SK-N-SH (cell line): ENCODE data around the gene CNIH3. TPM values are rescaled to one million over a fixed set of nuclear protein-coding genes. Genes with fewer than 3 reads are reported as not detected.

ENCODE experiments used
- CTCF ChIA-PET: fragments of 300-600, 350-600 bp; formaldehyde crosslinking; extraction: SDS; loops from one replicate; lab custom pipeline; 2021; lab: Yijun Ruan, JAX
- POLR2A ChIA-PET: fragments of 350-600 bp; sonication (Branson Sonifier 250); formaldehyde crosslinking; extraction: SDS; loops from one replicate; lab custom pipeline; 2020; ENCODE audit warnings: antibody characterized with exemption, inconsistent platforms; lab: Yijun Ruan, JAX
- DNase-seq: peaks from one replicate; pipeline ENCODE4 v3.0.0; 2012
- H2AFZ ChIP-seq: fragments of 200-600 bp; sonication (generic); 2 replicates; pipeline ENCODE4 v1.8.1; 2016; ENCODE audit warnings: antibody characterized with exemption, mild to moderate bottlenecking, low read depth
- H3F3A ChIP-seq: fragments of 200-600 bp; sonication (generic); replicated peaks from 2 replicates; pipeline ENCODE3; 2016; ENCODE audit warnings: antibody characterized with exemption, mild to moderate bottlenecking; ENCODE audit not compliant: insufficient read depth
- H3K27ac ChIP-seq, 2 experiments: fragments of 200-500 bp in 1 of 2; fragments of 200-600 bp in 1 of 2; sonication (Bioruptor generic) in 1 of 2; sonication (generic), shearing (Covaris generic) in 1 of 2; 2 replicates each; pipeline versions ENCODE4 v1.5.1 to v1.6.1; 2014 to 2016; ENCODE audit warnings: low read depth in 2 of 2, inconsistent platforms in 1 of 2, low read length in 1 of 2, mild to moderate bottlenecking in 1 of 2, mixed read lengths in 1 of 2
- H3K27me3 ChIP-seq: fragments of 200-600 bp; sonication (generic), shearing (Covaris generic); 2 replicates; pipeline ENCODE4 v1.6.1; 2016; ENCODE audit warnings: mixed run types; ENCODE audit not compliant: insufficient read depth
- H3K36me3 ChIP-seq, 2 experiments: fragments of 200-500 bp in 1 of 2; fragments of 200-600 bp in 1 of 2; sonication (Bioruptor generic) in 1 of 2; sonication (generic) in 1 of 2; replicated peaks in 1 of 2; 2 replicates each; pipeline versions ENCODE3 to v1.5.1; 2014 to 2016; ENCODE audit warnings: low read length in 1 of 2, mild to moderate bottlenecking in 1 of 2; ENCODE audit not compliant: insufficient read depth in 2 of 2, control insufficient read depth in 1 of 2
- H3K4me1 ChIP-seq, 2 experiments: fragments of 200-500 bp in 1 of 2; fragments of 200-600 bp in 1 of 2; sonication (Bioruptor generic) in 1 of 2; sonication (generic), shearing (Covaris generic) in 1 of 2; 2 replicates each; pipeline versions ENCODE4 v1.5.1 to v1.6.1; 2014 to 2016; ENCODE audit warnings: low read depth in 1 of 2, low read length in 1 of 2, mixed run types in 1 of 2; ENCODE audit not compliant: insufficient read depth in 2 of 2, control insufficient read depth in 1 of 2
- H3K4me2 ChIP-seq: fragments of 200-600 bp; sonication (generic), shearing (Covaris generic); 2 replicates; pipeline ENCODE4 v1.6.1; 2017; ENCODE audit warnings: mixed run types
- H3K4me3 ChIP-seq, 2 experiments: fragments of 200-500 bp in 1 of 2; fragments of 200-600 bp in 1 of 2; sonication (Bioruptor generic) in 1 of 2; sonication (generic), shearing (Covaris generic) in 1 of 2; 2 replicates each; pipeline versions ENCODE4 v1.5.1 to v1.8.1; 2014 to 2016; ENCODE audit warnings: low read depth in 2 of 2, inconsistent platforms in 1 of 2, low read length in 1 of 2, mild to moderate bottlenecking in 1 of 2, mixed read lengths in 1 of 2, moderate library complexity in 1 of 2
- H3K79me2 ChIP-seq: fragments of 200-600 bp; sonication (generic); 2 replicates; pipeline ENCODE4 v1.8.1; 2017; ENCODE audit warnings: mild to moderate bottlenecking; ENCODE audit not compliant: insufficient read depth
- H3K9ac ChIP-seq: fragments of 200-600 bp; sonication (generic); 2 replicates; pipeline ENCODE4 v1.6.1; 2017; ENCODE audit warnings: mixed run types
- H3K9me2 ChIP-seq: fragments of 200-600 bp; sonication (generic); 2 replicates; pipeline ENCODE4 v1.6.1; 2017; ENCODE audit warnings: mixed run types
- H3K9me3 ChIP-seq: fragments of 200-600 bp; sonication (generic); 2 replicates; pipeline ENCODE4 v1.6.1; 2017; ENCODE audit warnings: mixed run types, mild to moderate bottlenecking, moderate library complexity
- H4K20me1 ChIP-seq: fragments of 200-600 bp; sonication (generic); 2 replicates; pipeline ENCODE4 v1.6.1; 2017; ENCODE audit warnings: mild to moderate bottlenecking, mixed run types; ENCODE audit not compliant: insufficient read depth
- CHD2 ChIP-seq: fragments of 150-350 bp; IDR thresholded peaks from 2 replicates; pipeline ENCODE4 v1.6.1; 2018; ENCODE audit warnings: low read length; ENCODE audit not compliant: partially characterized antibody
- EZH2phosphoT487 ChIP-seq: fragments of 200-600 bp; sonication (generic); IDR thresholded peaks from 2 replicates; pipeline ENCODE4 v1.6.1; 2017; ENCODE audit warnings: low read depth, mixed run types, mild to moderate bottlenecking, antibody characterized with exemption, moderate library complexity, borderline replicate concordance
- FOXJ3 ChIP-seq: sonication (generic); formaldehyde crosslinking; IDR thresholded peaks from 2 replicates; pipeline ENCODE4 v1.5.1; 2020; ENCODE audit warnings: mild to moderate bottlenecking, missing genetic modification reagents
- GABPA ChIP-seq: IDR thresholded peaks from 2 replicates; pipeline ENCODE4 v1.4.0; 2012; ENCODE audit warnings: low read depth, mild to moderate bottlenecking
- GATA2 ChIP-seq: sonication (generic); formaldehyde crosslinking; IDR thresholded peaks from 2 replicates; pipeline ENCODE4 v1.5.0; 2020; ENCODE audit warnings: mild to moderate bottlenecking, missing genetic modification reagents
- IRF3 ChIP-seq: fragments of 150-350 bp; IDR thresholded peaks from 2 replicates; pipeline ENCODE4 v1.6.1; 2016; ENCODE audit warnings: mild to moderate bottlenecking, low read depth, low read length
- MAX ChIP-seq: IDR thresholded peaks from 2 replicates; pipeline ENCODE4 v1.4.0; 2012; ENCODE audit warnings: low read depth
- MEF2A ChIP-seq: IDR thresholded peaks from 2 replicates; pipeline ENCODE4 v1.4.0; 2012; ENCODE audit warnings: low read depth, borderline replicate concordance
- NRF1 ChIP-seq: IDR thresholded peaks from 2 replicates; pipeline ENCODE4 v1.6.1; 2012; ENCODE audit warnings: low read depth, mild to moderate bottlenecking, low read length
- PBX3 ChIP-seq: IDR thresholded peaks from 2 replicates; pipeline ENCODE4; 2012
- POLR2AphosphoS5 ChIP-seq: IDR thresholded peaks from 2 replicates; pipeline ENCODE4 v1.6.1; 2012; ENCODE audit warnings: low read depth, low read length
- RAD21 ChIP-seq: IDR thresholded peaks from 2 replicates; pipeline ENCODE4 v1.6.1; 2012; ENCODE audit warnings: mild to moderate bottlenecking, low read length
- RFX5 ChIP-seq: IDR thresholded peaks from 2 replicates; pipeline ENCODE4 v1.6.1; 2012; ENCODE audit warnings: mild to moderate bottlenecking, improper control_type of control experiment, low read length
- SIN3A ChIP-seq: IDR thresholded peaks from 2 replicates; pipeline ENCODE4 v1.6.1; 2012; ENCODE audit warnings: low read depth, mild to moderate bottlenecking, low read length, moderate library complexity, borderline replicate concordance
- SMC3 ChIP-seq: IDR thresholded peaks from 2 replicates; pipeline ENCODE4 v1.6.1; 2012; ENCODE audit warnings: low read depth, low read length, improper control_type of control experiment
- TAF1 ChIP-seq: IDR thresholded peaks from 2 replicates; pipeline ENCODE4 v1.6.1; 2012; ENCODE audit warnings: low read depth, mild to moderate bottlenecking, low read length, moderate library complexity, borderline replicate concordance
- YY1 ChIP-seq: IDR thresholded peaks from 2 replicates; pipeline ENCODE4 v1.4.0; 2012; ENCODE audit warnings: low read depth, mild to moderate bottlenecking
- WGBS: methylation state at CpG from one replicate; pipeline ENCODE4 v1.1.6; 2017; ENCODE audit warnings: low lambda C conversion rate; 5-methylcytosine and 5-hydroxymethylcytosine counted together
- polyA plus RNA-seq, 3 experiments: library from polyadenylated mRNA; depleted of rRNA; stranded (reverse); fragments of >200 nt; gene quantifications; 2 replicates each; pipeline ENCODE4 v1.2.3, GENCODE V29; 2012

The CNIH3 gene
- polyA plus RNA-seq, 1 of the 3 experiments (the other 2 are of a cell fraction): 18.8 TPM

DNA sequence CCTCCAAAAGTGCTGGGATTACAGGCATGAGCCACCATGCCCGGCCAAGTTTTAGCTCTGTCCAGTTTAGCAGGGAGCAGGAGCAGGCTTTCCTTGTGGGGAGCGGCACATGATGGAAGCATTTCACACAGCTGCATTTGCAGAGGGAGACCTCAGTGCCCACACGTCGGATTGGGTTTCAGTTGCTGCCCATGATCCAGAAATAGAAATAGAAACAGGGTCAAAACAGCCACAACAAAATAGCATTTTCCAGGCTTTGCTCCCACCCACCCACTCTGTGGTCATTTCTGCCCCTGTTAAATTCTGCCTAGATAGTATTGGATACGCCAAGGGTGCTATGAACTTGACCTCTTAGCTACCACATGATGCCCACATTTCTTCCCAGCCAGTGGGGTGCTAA lies 128.4 kb downstream of the CNIH3 start:
- ChIA-PET POLR2A (no interaction called here), CTCF (interaction anchor here (1.4 kb wide), 1 partner anchor 11 kb away, joined by 3 read pairs; no protein-coding TSS in a partner anchor)
- Histone ChIP-seq H3K9me2 (no peaks in the 10 kb centered on the region), H3F3A (no peaks in the 10 kb centered on the region), H3K36me3 (peaks cover 0 to 12% of the 10 kb centered on the region in 2 experiments), H3K27ac (no peak overlapping the region), H2AFZ (no peak overlapping the region), H3K9ac (no peak overlapping the region), H3K4me1 (no peaks in the 10 kb centered on the region; a peak in 1 of 4 replicates), H3K4me3 (no peak overlapping the region), H3K27me3 (no peaks in the 10 kb centered on the region), H4K20me1 (no peaks in the 10 kb centered on the region), H3K9me3 (no peaks in the 10 kb centered on the region), H3K4me2 (no peak overlapping the region), H3K79me2 (no peaks in the 10 kb centered on the region)
- TF ChIP-seq MAX (no peak), PBX3 (no peak)
- 79% methylated on average over 5 of the region's 5 CpGs for WGBS
- no peak for DNase-seq

GRCh38 chr1:224745394-224745793 lies 129.3 kb downstream of the CNIH3 start:
- Histone ChIP-seq H3K27me3 (no peaks in the 10 kb centered on the region), H3K4me3 (no peak overlapping the region), H3K4me1 (no peaks in the 10 kb centered on the region; a peak in 1 of 4 replicates), H4K20me1 (no peaks in the 10 kb centered on the region), H3K9me2 (no peaks in the 10 kb centered on the region), H2AFZ (no peak overlapping the region), H3K9me3 (no peaks in the 10 kb centered on the region), H3K79me2 (no peaks in the 10 kb centered on the region), H3K9ac (no peak overlapping the region), H3K4me2 (no peak overlapping the region), H3K27ac (no peak overlapping the region), H3K36me3 (peaks cover 0 to 5% of the 10 kb centered on the region in 2 experiments), H3F3A (no peaks in the 10 kb centered on the region)
- TF ChIP-seq CHD2 (no peak), EZH2phosphoT487 (no peak), IRF3 (no peak), TAF1 (no peak)
- WGBS: 100% methylated on average over 1 of the region's 1 CpG
- ChIA-PET POLR2A (no interaction called here), CTCF (interaction anchor here (1.4 kb wide), 1 partner anchor 12 kb away, joined by 3 read pairs; no protein-coding TSS in a partner anchor)
- DNase-seq: no peak

GRCh38 chr1:224745924-224746323 lies 129.8 kb downstream of the CNIH3 start:
- Histone ChIP-seq H3K9me2 (no peaks in the 10 kb centered on the region), H4K20me1 (no peaks in the 10 kb centered on the region), H3K4me3 (no peak overlapping the region), H3K9ac (no peak overlapping the region), H2AFZ (no peak overlapping the region), H3K9me3 (no peaks in the 10 kb centered on the region), H3K27me3 (no peaks in the 10 kb centered on the region), H3K36me3 (no peaks in the 10 kb centered on the region), H3K27ac (no peak overlapping the region), H3F3A (no peaks in the 10 kb centered on the region), H3K4me2 (no peak overlapping the region), H3K79me2 (no peaks in the 10 kb centered on the region), H3K4me1 (no peaks in the 10 kb centered on the region; a peak in 1 of 4 replicates)
- no peak for DNase-seq
- ChIA-PET POLR2A (no interaction called here), CTCF (no interaction called here)
- WGBS: 88% methylated on average over 4 of the region's 4 CpGs
- TF ChIP-seq GABPA (no peak), IRF3 (no peak), GATA2 (CRISPR knock-in tag) (no peak), SIN3A (no peak), RFX5 (no peak), PBX3 (no peak), MEF2A (no peak), FOXJ3 (CRISPR knock-in tag) (no peak), YY1 (no peak), EZH2phosphoT487 (no peak), RAD21 (no peak), SMC3 (no peak), POLR2AphosphoS5 (no peak), NRF1 (no peak), TAF1 (no peak)
